Spleen (tissue), 7 donors: ENCODE data around the gene SDK1.

Source experiments
- POLR2A ChIP-seq, 3 donors: fragments of 450-650 bp; IDR thresholded peaks; one replicate each; pipeline ENCODE4 v1.5.1; 2017; ENCODE audit warnings: antibody characterized with exemption in 3 of 3, mild to moderate bottlenecking in 1 of 3
- POLR2AphosphoS5 ChIP-seq, 3 donors: sonication (generic); formaldehyde crosslinking; IDR thresholded peaks; one replicate each; pipeline ENCODE4 v1.5.1; 2017; ENCODE audit warnings: antibody characterized with exemption in 3 of 3
- TF ChIP-seq, protein P1 (sequence below), 11 experiments: fragments of 200-600 bp in 7 of 11; fragments of 450-650 bp in 4 of 11; sonication (generic) in 4 of 11; IDR thresholded peaks in 8 of 11; conservative IDR thresholded peaks in 3 of 11; 1 replicate in 7 of 11; 2 replicates in 4 of 11; pipeline versions ENCODE4 v1.4.0 to v1.8.0; 2016 to 2021; ENCODE audit warnings: antibody characterized with exemption in 11 of 11, inconsistent platforms in 4 of 11, mild to moderate bottlenecking in 1 of 11
- donor health status: DM: no; HTN: no; CAD: no; lungs with moderate emphysema.
- donor health status: DM: no; HTN: no; CAD: no.
- donor health status: DM: no; HTN: no; CAD: no.

GRCh38 chr7:3655635-3656034 is 354.6 kb downstream of the SDK1 start:
- TF ChIP-seq, protein P1, sequence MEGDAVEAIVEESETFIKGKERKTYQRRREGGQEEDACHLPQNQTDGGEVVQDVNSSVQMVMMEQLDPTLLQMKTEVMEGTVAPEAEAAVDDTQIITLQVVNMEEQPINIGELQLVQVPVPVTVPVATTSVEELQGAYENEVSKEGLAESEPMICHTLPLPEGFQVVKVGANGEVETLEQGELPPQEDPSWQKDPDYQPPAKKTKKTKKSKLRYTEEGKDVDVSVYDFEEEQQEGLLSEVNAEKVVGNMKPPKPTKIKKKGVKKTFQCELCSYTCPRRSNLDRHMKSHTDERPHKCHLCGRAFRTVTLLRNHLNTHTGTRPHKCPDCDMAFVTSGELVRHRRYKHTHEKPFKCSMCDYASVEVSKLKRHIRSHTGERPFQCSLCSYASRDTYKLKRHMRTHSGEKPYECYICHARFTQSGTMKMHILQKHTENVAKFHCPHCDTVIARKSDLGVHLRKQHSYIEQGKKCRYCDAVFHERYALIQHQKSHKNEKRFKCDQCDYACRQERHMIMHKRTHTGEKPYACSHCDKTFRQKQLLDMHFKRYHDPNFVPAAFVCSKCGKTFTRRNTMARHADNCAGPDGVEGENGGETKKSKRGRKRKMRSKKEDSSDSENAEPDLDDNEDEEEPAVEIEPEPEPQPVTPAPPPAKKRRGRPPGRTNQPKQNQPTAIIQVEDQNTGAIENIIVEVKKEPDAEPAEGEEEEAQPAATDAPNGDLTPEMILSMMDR (IDR thresholded peaks at IDR 0.05 in 8 of 11, conservative IDR thresholded peaks at IDR 0.05 in 3 of 11): no peak
- TF ChIP-seq POLR2A (IDR thresholded peaks at IDR 0.05): no peak
- no peak for TF ChIP-seq POLR2AphosphoS5 (IDR thresholded peaks at IDR 0.05)
